GM18951 (cell line): ENCODE measurements around the gene RALB.
"Not testable (repeated sequence)": the region's sequence is repeated elsewhere in the genome, so short reads cannot be mapped to it uniquely, and the experiment has no call there.

Experiments
- POLR2A ChIP-seq: IDR thresholded peaks from 4 replicates; pipeline ENCODE4 v1.6.1; 2011; ENCODE audit warnings: mild to moderate bottlenecking; ENCODE audit not compliant: insufficient read length, insufficient read depth; ENCODE audit errors: extremely low read depth
- in situ Hi-C: fragments of 300-500 bp; cut with MboI; formaldehyde crosslinking; loops from one replicate; pipeline ENCODE4 v1.12.0; 2022; ENCODE audit warnings: low sequenced_read_pairs, mixed read lengths, inconsistent platforms; ENCODE audit not compliant: unreplicated experiment

Gene RALB

GRCh38 chr2:120255071-120255470 lies 2.4 kb downstream of the RALB start:
- in situ Hi-C loops = no loop called here

GRCh38 chr2:120255986-120256650 lies 3.5 kb downstream of the RALB start:
- in situ Hi-C loops = no loop called here
- TF ChIP-seq POLR2A = no peak

More at GRCh38 chr2:120255071-120255470, 2.4 kb downstream of the RALB start:
- TF ChIP-seq POLR2A = no peak

- in situ Hi-C loops = no loop called here
- TF ChIP-seq POLR2A = no peak
These were observed 4.0 kb downstream of the RALB start for GRCh38 chr2:120256651-120257000.

GRCh38 chr2:120257522-120257921 lies 4.9 kb downstream of the RALB start:
- in situ Hi-C loops = no loop called here
- no peak for TF ChIP-seq POLR2A

GRCh38 chr2:120258196-120258595 lies 5.5 kb downstream of the RALB start:
- TF ChIP-seq POLR2A = no peak
- in situ Hi-C loops = no loop called here

- in situ Hi-C loops = not testable (repeated sequence)
These were observed 7.3 kb downstream of the RALB start for GRCh38 chr2:120259939-120260338.

GRCh38 chr2:120260736-120261135 lies 8.1 kb downstream of the RALB start:
- TF ChIP-seq POLR2A = no peak
- in situ Hi-C loops = no loop called here

- in situ Hi-C loops = no loop called here
- no peak for TF ChIP-seq POLR2A
These were observed 8.8 kb downstream of the RALB start for GRCh38 chr2:120261387-120262006.

GRCh38 chr2:120262150-120262549 lies 9.5 kb downstream of the RALB start:
- in situ Hi-C loops = no loop called here
- no peak for TF ChIP-seq POLR2A

GRCh38 chr2:120262761-120263428 lies 10.2 kb downstream of the RALB start:
- in situ Hi-C loops = no loop called here

GRCh38 chr2:120265006-120265405 lies 12.4 kb downstream of the RALB start:
- in situ Hi-C loops = no loop called here
- TF ChIP-seq POLR2A = no peak

More at GRCh38 chr2:120262761-120263428, 10.2 kb downstream of the RALB start:
- no peak for TF ChIP-seq POLR2A

- in situ Hi-C loops = no loop called here
- TF ChIP-seq POLR2A = no peak
These were observed 14.7 kb downstream of the RALB start for GRCh38 chr2:120267348-120267747.

- in situ Hi-C loops = no loop called here
- no peak for TF ChIP-seq POLR2A
These were observed 16.6 kb downstream of the RALB start for GRCh38 chr2:120269076-120269744.
